ENCODE data around the gene MMP7. TPM values are rescaled to one million over a fixed set of nuclear protein-coding genes. Genes with fewer than 3 reads are reported as not detected.

MMP7 gene
- total RNA-seq, 1 experiment from 2014 or later = not detected

- Histone ChIP-seq H3K56ac (ENCODE audit: insufficient read length, low read depth, low read length) (no peak overlapping the region), H2BK120ac (ENCODE audit: low read depth, low read length, poor library complexity, severe bottlenecking) (no peak overlapping the region), H3K4me2 (ENCODE audit: insufficient read depth, insufficient read length, low read length) (no peak overlapping the region), H4K91ac (ENCODE audit: insufficient read length, low read depth, low read length) (no peak overlapping the region), H3T11ph (ENCODE audit: low read length) (no peak overlapping the region), H3K23ac (ENCODE audit: insufficient read length, low read depth, low read length) (no peak overlapping the region), H4K8ac (replicated peaks; ENCODE audit: insufficient read length, low read depth, low read length) (no peak overlapping the region), H2BK12ac (ENCODE audit: insufficient read length, low read depth, low read length) (no peak overlapping the region), H2BK15ac (ENCODE audit: low read depth, low read length) (no peak overlapping the region), H3K23me2 (ENCODE audit: insufficient read length, low read depth, low read length, poor library complexity, severe bottlenecking) (no peaks in the 10 kb centered on the region), H3K4ac (ENCODE audit: low read depth, low read length) (no peak overlapping the region), H3K9ac (ENCODE audit: extremely low read depth, insufficient read length, low read length) (no peak overlapping the region), H3K27me3 (ENCODE audit: insufficient read depth, low read length) (no peaks in the 10 kb centered on the region), H2AFZ (ENCODE audit: low read length) (no peak overlapping the region), H2BK20ac (ENCODE audit: low read depth, low read length, poor library complexity, severe bottlenecking) (no peak overlapping the region), H3K79me2 (ENCODE audit: insufficient read depth, low read length) (no peaks in the 10 kb centered on the region), H2BK5ac (ENCODE audit: insufficient read length, low read length) (no peak overlapping the region), H3K79me1 (ENCODE audit: insufficient read depth, low read depth, low read length, poor library complexity, severe bottlenecking) (no peaks in the 10 kb centered on the region), H3K18ac (ENCODE audit: insufficient read length, low read depth, low read length) (no peak overlapping the region), H3K4me1 (ENCODE audit: insufficient read depth, low read length) (no peaks in the 10 kb centered on the region), H3K27ac (ENCODE audit: insufficient read length, low read depth, low read length) (no peak overlapping the region), H3K9me3 (ENCODE audit: control insufficient read depth, low read depth, low read length) (no peaks in the 10 kb centered on the region), H4K20me1 (ENCODE audit: control insufficient read depth, insufficient read depth, insufficient read length) (no peaks in the 10 kb centered on the region), H3K14ac (ENCODE audit: insufficient read depth, low read length) (no peak overlapping the region), H4K5ac (ENCODE audit: insufficient read length, low read depth, low read length) (no peak overlapping the region), H2AK5ac (ENCODE audit: insufficient read length, low read length) (no peak overlapping the region)
- peak; percentile 37; the same call in 1 of the 3 replicates for TF ChIP-seq CTCF (conservative IDR thresholded peaks at IDR 0.05)
- Mint-ChIP-seq H3K4me3 (no peak overlapping the region), H3K9me3 (no peaks in the 10 kb centered on the region), H3K4me1 (peaks cover 3 to 4% of the 10 kb centered on the region in 2 experiments; a peak in 3 of 4 replicates), H3K27ac (no peak overlapping the region), H3K27me3 (ENCODE audit: low read depth) (no peaks in the 10 kb centered on the region), H3K36me3 (ENCODE audit: insufficient read depth in 1 of 3, low read depth in 3 of 3) (no peaks in the 10 kb centered on the region)
- WGBS (ENCODE audit: extremely low coverage, insufficient read length, low lambda C conversion rate) = no CpG with 5 or more reads among the region's 6 CpGs
- DNase-seq = no peak
Observed at GRCh38 chr11:102534261-102534872, 3.8 kb upstream of the MMP7 start.
